ENCODE results near the gene STOX1. TPM values are rescaled to one million over a fixed set of nuclear protein-coding genes. Genes with fewer than 3 reads are reported as not detected.

The STOX1 gene
- total RNA-seq, 1 experiment from 2014 or later = 5.8 TPM

DNA sequence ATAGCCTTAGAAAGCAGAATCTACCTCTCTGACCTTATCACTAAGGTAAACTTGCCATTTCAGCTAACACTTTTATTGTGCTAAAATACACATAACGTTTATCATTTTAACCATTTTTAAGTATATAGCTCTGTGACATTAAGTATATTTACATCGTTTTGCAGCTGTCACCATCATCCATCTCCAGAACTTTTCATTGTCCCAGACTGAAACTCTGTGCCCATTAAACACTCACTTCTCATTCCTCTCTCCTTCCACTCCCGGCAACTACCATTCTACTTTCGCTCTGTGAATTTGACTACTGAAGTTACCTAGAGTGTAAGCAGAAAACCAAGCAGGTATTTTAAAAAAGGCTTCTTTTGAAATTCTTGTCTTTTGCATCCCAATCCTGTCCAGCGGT lies 75.1 kb downstream of the STOX1 start:
- Histone ChIP-seq H3K36me3 (ENCODE audit: control insufficient read depth, insufficient read depth, low read length) (peaks cover 5% of the 10 kb centered on the region; the same call in 1 of the 2 replicates), H3K27me3 (ENCODE audit: control insufficient read depth, insufficient read depth, low read length) (no peaks in the 10 kb centered on the region), H3K4me1 (ENCODE audit: control insufficient read depth, insufficient read depth, low read length) (peaks cover 14% of the 10 kb centered on the region), H3K9me3 (ENCODE audit: control insufficient read depth, insufficient read depth, low read depth, low read length) (no peaks in the 10 kb centered on the region), H3K27ac (ENCODE audit: low read length) (peak overlapping the region; percentile 98), H3K4me3 (ENCODE audit: low read depth in 2 of 2, low read length in 2 of 2) (peak overlapping the region; percentile 86 to 97)
- BruUV-seq (replicated peaks) = no TSS peak
- ATAC-seq (no peak), DNase-seq (ENCODE audit: low read depth, low spot score) (no peak)
- TF ChIP-seq, protein P1, sequence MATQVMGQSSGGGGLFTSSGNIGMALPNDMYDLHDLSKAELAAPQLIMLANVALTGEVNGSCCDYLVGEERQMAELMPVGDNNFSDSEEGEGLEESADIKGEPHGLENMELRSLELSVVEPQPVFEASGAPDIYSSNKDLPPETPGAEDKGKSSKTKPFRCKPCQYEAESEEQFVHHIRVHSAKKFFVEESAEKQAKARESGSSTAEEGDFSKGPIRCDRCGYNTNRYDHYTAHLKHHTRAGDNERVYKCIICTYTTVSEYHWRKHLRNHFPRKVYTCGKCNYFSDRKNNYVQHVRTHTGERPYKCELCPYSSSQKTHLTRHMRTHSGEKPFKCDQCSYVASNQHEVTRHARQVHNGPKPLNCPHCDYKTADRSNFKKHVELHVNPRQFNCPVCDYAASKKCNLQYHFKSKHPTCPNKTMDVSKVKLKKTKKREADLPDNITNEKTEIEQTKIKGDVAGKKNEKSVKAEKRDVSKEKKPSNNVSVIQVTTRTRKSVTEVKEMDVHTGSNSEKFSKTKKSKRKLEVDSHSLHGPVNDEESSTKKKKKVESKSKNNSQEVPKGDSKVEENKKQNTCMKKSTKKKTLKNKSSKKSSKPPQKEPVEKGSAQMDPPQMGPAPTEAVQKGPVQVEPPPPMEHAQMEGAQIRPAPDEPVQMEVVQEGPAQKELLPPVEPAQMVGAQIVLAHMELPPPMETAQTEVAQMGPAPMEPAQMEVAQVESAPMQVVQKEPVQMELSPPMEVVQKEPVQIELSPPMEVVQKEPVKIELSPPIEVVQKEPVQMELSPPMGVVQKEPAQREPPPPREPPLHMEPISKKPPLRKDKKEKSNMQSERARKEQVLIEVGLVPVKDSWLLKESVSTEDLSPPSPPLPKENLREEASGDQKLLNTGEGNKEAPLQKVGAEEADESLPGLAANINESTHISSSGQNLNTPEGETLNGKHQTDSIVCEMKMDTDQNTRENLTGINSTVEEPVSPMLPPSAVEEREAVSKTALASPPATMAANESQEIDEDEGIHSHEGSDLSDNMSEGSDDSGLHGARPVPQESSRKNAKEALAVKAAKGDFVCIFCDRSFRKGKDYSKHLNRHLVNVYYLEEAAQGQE (IDR thresholded peaks at IDR 0.05; ENCODE audit: insufficient read depth in 1 of 2, low read depth in 2 of 2, low read length in 1 of 2) = no peak
- TF ChIP-seq, protein P2, sequence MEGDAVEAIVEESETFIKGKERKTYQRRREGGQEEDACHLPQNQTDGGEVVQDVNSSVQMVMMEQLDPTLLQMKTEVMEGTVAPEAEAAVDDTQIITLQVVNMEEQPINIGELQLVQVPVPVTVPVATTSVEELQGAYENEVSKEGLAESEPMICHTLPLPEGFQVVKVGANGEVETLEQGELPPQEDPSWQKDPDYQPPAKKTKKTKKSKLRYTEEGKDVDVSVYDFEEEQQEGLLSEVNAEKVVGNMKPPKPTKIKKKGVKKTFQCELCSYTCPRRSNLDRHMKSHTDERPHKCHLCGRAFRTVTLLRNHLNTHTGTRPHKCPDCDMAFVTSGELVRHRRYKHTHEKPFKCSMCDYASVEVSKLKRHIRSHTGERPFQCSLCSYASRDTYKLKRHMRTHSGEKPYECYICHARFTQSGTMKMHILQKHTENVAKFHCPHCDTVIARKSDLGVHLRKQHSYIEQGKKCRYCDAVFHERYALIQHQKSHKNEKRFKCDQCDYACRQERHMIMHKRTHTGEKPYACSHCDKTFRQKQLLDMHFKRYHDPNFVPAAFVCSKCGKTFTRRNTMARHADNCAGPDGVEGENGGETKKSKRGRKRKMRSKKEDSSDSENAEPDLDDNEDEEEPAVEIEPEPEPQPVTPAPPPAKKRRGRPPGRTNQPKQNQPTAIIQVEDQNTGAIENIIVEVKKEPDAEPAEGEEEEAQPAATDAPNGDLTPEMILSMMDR (IDR thresholded peaks at IDR 0.05) = no peak
- no peak for TF ChIP-seq SIN3A (IDR thresholded peaks at IDR 0.05; ENCODE audit: borderline replicate concordance, insufficient read depth, low read depth, low read length)
- TF ChIP-seq POLR2AphosphoS5 (IDR thresholded peaks at IDR 0.05; ENCODE audit: low read depth, low read length) = no peak
- TF ChIP-seq TCF7L2 (IDR thresholded peaks at IDR 0.05; ENCODE audit: low read depth, low read length) = no peak
- in situ Hi-C loops (cut with HindIII; ENCODE audit: low pct_unique_long_range_greater_than_20kb, low sequenced_read_pairs) (no loop called here), intact Hi-C loops (cut with micrococcal nuclease; ENCODE audit: unreplicated experiment) (no loop called here)
- ChIA-PET CTCF (no interaction called here), POLR2A (interaction anchor here (0.7 kb wide), 1 partner anchor 8 kb away, joined by 8 read pairs; no protein-coding TSS in a partner anchor)

DNA sequence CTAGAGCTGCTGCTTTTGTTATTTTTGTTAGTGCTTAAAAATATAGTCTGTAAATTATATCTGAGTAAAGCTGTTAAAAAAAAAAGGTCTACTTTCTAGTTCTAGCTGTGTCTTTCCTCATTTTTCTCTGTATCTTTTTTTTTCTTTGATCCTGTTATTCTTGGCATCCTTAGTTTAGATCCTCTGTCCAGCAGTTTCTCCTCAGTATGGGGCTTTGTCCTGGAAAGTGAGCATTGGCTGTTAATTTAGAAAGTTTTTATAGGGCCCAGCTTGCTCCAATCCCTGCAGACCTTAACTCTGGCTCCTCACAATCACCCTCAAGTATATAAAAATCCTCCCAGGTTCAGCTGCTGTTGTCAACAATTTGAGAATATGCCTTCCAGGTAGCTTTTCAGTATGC lies 97.3 kb downstream of the STOX1 start:
- BruUV-seq (replicated peaks) = no TSS peak

More for the DNA sequence above, 97.3 kb downstream of the STOX1 start:
- Histone ChIP-seq H3K4me3 (ENCODE audit: low read depth in 2 of 2, low read length in 2 of 2) (no peak overlapping the region), H3K36me3 (ENCODE audit: control insufficient read depth, insufficient read depth, low read length) (peaks cover 4% of the 10 kb centered on the region; the same call in 1 of the 2 replicates), H3K4me1 (ENCODE audit: control insufficient read depth, insufficient read depth, low read length) (no peaks in the 10 kb centered on the region), H3K27me3 (ENCODE audit: control insufficient read depth, insufficient read depth, low read length) (no peaks in the 10 kb centered on the region), H3K27ac (ENCODE audit: low read length) (no peak overlapping the region), H3K9me3 (ENCODE audit: control insufficient read depth, insufficient read depth, low read depth, low read length) (no peaks in the 10 kb centered on the region)
- POLR2A ChIA-PET = no interaction called here
- intact Hi-C loops (cut with micrococcal nuclease; ENCODE audit: unreplicated experiment) = no loop called here
- no peak for ATAC-seq
- DNase-seq (ENCODE audit: low read depth, low spot score) = no peak
- TF ChIP-seq, protein P2 (IDR thresholded peaks at IDR 0.05) = no peak
- TF ChIP-seq, protein P1 (IDR thresholded peaks at IDR 0.05; ENCODE audit: insufficient read depth in 1 of 2, low read depth in 2 of 2, low read length in 1 of 2) = no peak
- TF ChIP-seq TCF7L2 (IDR thresholded peaks at IDR 0.05; ENCODE audit: low read depth, low read length) (no peak), SIN3A (IDR thresholded peaks at IDR 0.05; ENCODE audit: borderline replicate concordance, insufficient read depth, low read depth, low read length) (no peak), POLR2AphosphoS5 (IDR thresholded peaks at IDR 0.05; ENCODE audit: low read depth, low read length) (no peak)
- in situ Hi-C loops (cut with HindIII; ENCODE audit: low pct_unique_long_range_greater_than_20kb, low sequenced_read_pairs) = no loop called here
- CTCF ChIA-PET = no interaction called here
